ENCODE measurements around the gene KRTAP13-3. TPM values are rescaled to one million over a fixed set of nuclear protein-coding genes. Genes with fewer than 3 reads are reported as not detected.

Gene KRTAP13-3
- total RNA-seq (not detected), polyA plus RNA-seq (not detected)

- 77 to 83% methylated on average over 5 of the region's 5 CpGs for WGBS, 2 donors
These were observed at the start of gene KRTAP13-3 for GRCh38 chr21:30425826-30426225. KRTAP13-3 (minus strand) TSS chr21:30425926; CDS start chr21:30425912, 14 bp downstream.

GRCh38 chr21:30468900-30469714, 43.4 kb upstream of the KRTAP13-3 start:
- intact Hi-C loops (cut with DNase I): no loop called here
- WGBS, 2 donors: 53 to 56% methylated on average over 6 of the region's 6 CpGs
- no peaks in the 10 kb centered on the region for H3K27me3 ChIP-seq
- H3K9me3 ChIP-seq: peaks cover 0 to 3% (median 0%) of the 10 kb centered on the region in 4 donors
- DNase-seq: no peak
- H3K4me1 ChIP-seq: no peaks in the 10 kb centered on the region
- TF ChIP-seq POLR2A (IDR thresholded peaks at IDR 0.05) (no peak), POLR2AphosphoS5 (IDR thresholded peaks at IDR 0.05) (no peak), EP300 (IDR thresholded peaks at IDR 0.05) (no peak), CTCF (IDR thresholded peaks at IDR 0.05) (no peak)
- no peak overlapping the region for H3K4me3 ChIP-seq
- H3K27ac ChIP-seq: no peak overlapping the region
- H3K36me3 ChIP-seq: no peaks in the 10 kb centered on the region

More at GRCh38 chr21:30425826-30426225, at the start of gene KRTAP13-3:
- H3K4me1 ChIP-seq: no peaks in the 10 kb centered on the region
- H3K4me3 ChIP-seq: no peak within 1 kb of the TSS
- DNase-seq: no peak
- no peaks in the 10 kb centered on the region for H3K36me3 ChIP-seq
- intact Hi-C loops (cut with DNase I): no loop called here
- H3K9me3 ChIP-seq: no peaks in the 10 kb centered on the region
- H3K27me3 ChIP-seq: no peaks in the 10 kb centered on the region
- TF ChIP-seq EP300 (IDR thresholded peaks at IDR 0.05) (no peak), POLR2A (IDR thresholded peaks at IDR 0.05) (no peak), POLR2AphosphoS5 (IDR thresholded peaks at IDR 0.05) (no peak), CTCF (IDR thresholded peaks at IDR 0.05) (no peak)
- H3K27ac ChIP-seq: no peak within 1 kb of the TSS

- 48 to 51% methylated on average over 3 of the region's 3 CpGs for WGBS, 2 donors
- no peaks in the 10 kb centered on the region for H3K9me3 ChIP-seq
These were observed 38.0 kb upstream of the KRTAP13-3 start for GRCh38 chr21:30463713-30464112.

GRCh38 chr21:30448514-30448913, 22.8 kb upstream of the KRTAP13-3 start:
- TF ChIP-seq EP300 (IDR thresholded peaks at IDR 0.05) (no peak), POLR2A (IDR thresholded peaks at IDR 0.05) (no peak), POLR2AphosphoS5 (IDR thresholded peaks at IDR 0.05) (no peak), CTCF (IDR thresholded peaks at IDR 0.05) (no peak)
- intact Hi-C loops (cut with DNase I): no loop called here
- Histone ChIP-seq H3K27me3 (no peaks in the 10 kb centered on the region), H3K27ac (no peak overlapping the region), H3K4me1 (no peaks in the 10 kb centered on the region), H3K9me3 (no peaks in the 10 kb centered on the region), H3K4me3 (no peak overlapping the region), H3K36me3 (no peaks in the 10 kb centered on the region)
- 90 to 91% methylated on average over 3 of the region's 3 CpGs for WGBS, 2 donors
- DNase-seq: no peak

More at GRCh38 chr21:30463713-30464112, 38.0 kb upstream of the KRTAP13-3 start:
- no peaks in the 10 kb centered on the region for H3K36me3 ChIP-seq
- TF ChIP-seq POLR2AphosphoS5 (IDR thresholded peaks at IDR 0.05) (no peak), EP300 (IDR thresholded peaks at IDR 0.05) (no peak), CTCF (IDR thresholded peaks at IDR 0.05) (no peak), POLR2A (IDR thresholded peaks at IDR 0.05) (no peak)
- H3K4me1 ChIP-seq: no peaks in the 10 kb centered on the region
- intact Hi-C loops (cut with DNase I): no loop called here
- H3K27ac ChIP-seq: no peak overlapping the region
- H3K27me3 ChIP-seq: no peaks in the 10 kb centered on the region
- DNase-seq: no peak
- no peak overlapping the region for H3K4me3 ChIP-seq

Measured in sigmoid colon (tissue), 7 donors.